Effector memory CD8-positive, alpha-beta T cell (primary cell): ENCODE results near the gene COL5A2.

Source experiments
- ATAC-seq: fragments of 150-1000 bp; cut with Tn5 transposase; replicated peaks from 2 replicates; pipeline ENCODE4 v1.10.0; 2021; ENCODE audit warnings: mild to moderate bottlenecking, moderate library complexity
- DNase-seq, 3 experiments: peaks; one replicate each; pipeline ENCODE4 v3.0.0; 2021
- H3K27ac Mint-ChIP-seq, 2 donors: one replicate each; pipeline ENCODE4 v1.8.0; 2022; ENCODE audit warnings: mild to moderate bottlenecking in 2 of 2, mixed read lengths in 2 of 2, moderate library complexity in 2 of 2
- H3K27me3 Mint-ChIP-seq, 2 donors: one replicate each; pipeline ENCODE4 v1.8.0; 2022; ENCODE audit warnings: mixed read lengths in 2 of 2
- H3K36me3 Mint-ChIP-seq: one replicate; pipeline ENCODE4 v1.8.0; 2022; ENCODE audit warnings: mild to moderate bottlenecking, moderate library complexity, mixed read lengths; ENCODE audit not compliant: insufficient read depth
- H3K4me1 Mint-ChIP-seq, 2 donors: one replicate each; pipeline ENCODE4 v1.8.0; 2022; ENCODE audit warnings: low read depth in 2 of 2, mixed read lengths in 2 of 2
- H3K4me3 Mint-ChIP-seq, 2 donors: one replicate each; pipeline ENCODE4 v1.8.0; 2022; ENCODE audit warnings: mild to moderate bottlenecking in 2 of 2, mixed read lengths in 2 of 2, moderate library complexity in 2 of 2
- H3K9me3 Mint-ChIP-seq, 2 donors: one replicate each; pipeline ENCODE4 v1.8.0; 2022; ENCODE audit warnings: mixed read lengths in 2 of 2

Gene COL5A2

DNA sequence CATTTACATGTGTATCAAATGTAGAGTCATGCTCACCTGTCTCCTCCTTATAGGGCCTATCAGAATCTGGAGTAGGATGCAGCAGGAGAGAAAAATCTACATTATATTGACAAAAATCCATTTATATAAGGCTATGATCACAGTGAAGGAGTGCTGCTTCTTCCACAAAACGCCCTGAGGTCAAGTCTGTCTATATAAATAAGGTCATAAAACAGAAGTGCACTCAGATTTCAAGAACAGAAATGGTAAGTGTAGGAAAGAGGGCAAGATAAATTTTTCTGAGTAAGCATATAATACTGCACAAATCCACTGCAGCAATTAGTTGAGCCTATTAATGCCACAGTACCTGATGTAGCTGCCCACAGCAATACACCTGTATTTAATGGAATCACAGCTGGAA lies 51.8 kb downstream of the COL5A2 start:
- H3K4me3 Mint-ChIP-seq: no peak overlapping the region

DNA sequence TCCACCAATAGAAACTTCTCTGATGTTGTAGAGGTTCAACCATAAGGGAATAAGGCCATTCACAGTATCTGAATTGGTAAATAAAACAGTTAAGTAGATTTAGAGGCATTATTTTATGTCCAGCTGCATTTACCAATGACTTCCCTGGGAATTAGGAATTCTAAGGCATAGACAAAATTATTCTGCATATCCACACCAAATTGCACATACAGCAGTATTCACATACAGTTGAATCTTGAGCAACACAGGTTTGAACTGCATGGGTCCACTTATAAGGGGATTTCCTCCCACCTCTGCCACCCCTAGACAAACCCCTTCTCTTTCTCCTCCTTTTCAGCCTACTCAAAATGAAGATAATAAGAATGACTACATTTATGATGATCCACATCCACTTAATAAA lies 54.4 kb downstream of the COL5A2 start:
- no peak overlapping the region for H3K4me3 Mint-ChIP-seq
- H3K4me1 Mint-ChIP-seq: no peaks in the 10 kb centered on the region
- DNase-seq: no peak
- no peaks in the 10 kb centered on the region for H3K27me3 Mint-ChIP-seq
- no peaks in the 10 kb centered on the region for H3K36me3 Mint-ChIP-seq
- H3K9me3 Mint-ChIP-seq: no peaks in the 10 kb centered on the region
- no peak overlapping the region for H3K27ac Mint-ChIP-seq
- no peak for ATAC-seq

More for the DNA sequence above, 51.8 kb downstream of the COL5A2 start:
- Mint-ChIP-seq H3K9me3 (no peaks in the 10 kb centered on the region), H3K4me1 (no peaks in the 10 kb centered on the region), H3K36me3 (no peaks in the 10 kb centered on the region), H3K27me3 (no peaks in the 10 kb centered on the region), H3K27ac (no peak overlapping the region)
- ATAC-seq (no peak), DNase-seq (no peak)

DNA sequence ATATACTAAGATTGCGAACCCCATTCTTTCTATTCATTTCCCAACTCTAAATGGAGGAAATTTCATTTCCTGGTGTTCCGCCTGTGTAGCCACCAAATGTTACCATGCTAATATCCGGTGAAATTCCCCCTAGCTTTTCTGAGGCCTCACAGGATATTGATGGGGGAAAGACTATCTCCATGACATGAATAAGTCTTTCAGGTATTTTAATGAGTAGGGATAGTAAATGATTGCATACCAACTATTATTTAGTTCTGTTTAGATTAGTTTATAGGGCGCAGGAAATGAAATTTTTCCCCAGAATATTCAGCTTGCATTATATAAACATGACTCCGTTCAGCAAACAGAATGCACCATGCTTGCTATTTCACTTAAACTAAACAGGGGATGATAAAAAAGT lies 55.4 kb downstream of the COL5A2 start:
- Mint-ChIP-seq H3K4me3 (no peak overlapping the region), H3K4me1 (no peaks in the 10 kb centered on the region), H3K9me3 (no peaks in the 10 kb centered on the region), H3K27me3 (no peaks in the 10 kb centered on the region), H3K27ac (no peak overlapping the region), H3K36me3 (no peaks in the 10 kb centered on the region)
- DNase-seq: no peak
- ATAC-seq: no peak

DNA sequence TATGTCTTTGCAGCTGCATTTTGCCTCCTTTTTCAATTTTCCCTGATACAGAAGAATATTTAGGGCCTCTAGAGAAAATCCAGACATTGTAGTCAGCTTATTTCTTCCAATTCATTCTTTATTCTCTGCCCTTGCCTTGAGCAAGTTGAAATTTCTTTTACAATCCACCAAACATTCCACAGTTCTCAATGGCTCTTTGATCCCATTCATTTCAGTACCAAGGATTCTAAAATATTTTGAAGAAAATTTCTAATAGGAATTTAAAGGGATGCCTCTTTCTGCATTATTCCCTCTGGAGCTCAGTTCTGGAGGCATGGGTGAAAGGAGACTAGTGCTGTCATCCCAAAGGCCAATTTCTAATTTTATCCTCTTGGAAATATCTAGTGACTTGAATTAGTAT lies 61.2 kb downstream of the COL5A2 start:
- ATAC-seq: no peak
- DNase-seq: no peak
- Mint-ChIP-seq H3K27ac (no peak overlapping the region), H3K4me1 (no peaks in the 10 kb centered on the region), H3K9me3 (no peaks in the 10 kb centered on the region), H3K27me3 (no peaks in the 10 kb centered on the region), H3K4me3 (no peak overlapping the region), H3K36me3 (no peaks in the 10 kb centered on the region)

DNA sequence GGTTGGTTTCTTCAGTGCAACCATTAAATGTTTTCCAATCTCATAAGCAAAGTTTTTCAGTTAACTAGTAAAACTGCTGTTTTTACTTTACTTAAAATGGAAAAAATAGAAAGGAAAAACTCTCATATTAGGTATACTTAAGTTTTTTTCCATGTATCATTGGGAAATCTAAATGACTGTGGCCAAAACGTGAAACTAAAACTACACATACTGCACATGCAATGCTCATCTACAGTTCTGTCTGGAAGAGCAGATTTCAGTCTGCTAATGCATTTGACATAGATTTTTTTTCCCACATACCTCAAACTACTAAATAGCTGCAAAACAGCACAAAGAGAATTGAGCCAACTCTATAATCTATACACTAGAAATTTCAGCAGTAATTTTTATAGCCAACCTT lies 62.6 kb downstream of the COL5A2 start:
- Mint-ChIP-seq H3K27me3 (no peaks in the 10 kb centered on the region), H3K27ac (no peak overlapping the region), H3K4me1 (no peaks in the 10 kb centered on the region), H3K9me3 (no peaks in the 10 kb centered on the region), H3K4me3 (no peak overlapping the region), H3K36me3 (no peaks in the 10 kb centered on the region)
- ATAC-seq (no peak), DNase-seq (no peak)

DNA sequence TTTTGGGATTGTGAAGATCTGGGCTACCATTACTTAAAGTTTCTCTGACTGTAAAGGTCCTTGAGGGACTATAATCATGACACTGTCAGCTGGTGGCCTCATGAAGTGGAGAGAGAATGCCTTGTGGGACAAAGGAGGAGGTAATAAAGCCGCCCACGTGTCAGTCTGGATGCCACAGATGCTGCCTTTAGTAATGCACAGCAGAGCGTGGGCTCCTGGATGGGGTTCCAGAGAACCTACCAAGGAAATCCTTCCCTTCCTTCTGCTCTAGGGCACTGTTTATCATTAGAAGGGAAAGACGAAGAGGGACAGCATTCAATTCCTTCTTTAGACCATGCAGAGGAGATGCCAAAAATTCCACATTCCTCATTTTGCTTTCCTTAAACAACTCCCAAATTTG lies 63.5 kb downstream of the COL5A2 start:
- Mint-ChIP-seq H3K27ac (no peak overlapping the region), H3K4me1 (no peaks in the 10 kb centered on the region), H3K9me3 (no peaks in the 10 kb centered on the region), H3K27me3 (no peaks in the 10 kb centered on the region), H3K36me3 (no peaks in the 10 kb centered on the region), H3K4me3 (no peak overlapping the region)
- DNase-seq (no peak), ATAC-seq (no peak)

DNA sequence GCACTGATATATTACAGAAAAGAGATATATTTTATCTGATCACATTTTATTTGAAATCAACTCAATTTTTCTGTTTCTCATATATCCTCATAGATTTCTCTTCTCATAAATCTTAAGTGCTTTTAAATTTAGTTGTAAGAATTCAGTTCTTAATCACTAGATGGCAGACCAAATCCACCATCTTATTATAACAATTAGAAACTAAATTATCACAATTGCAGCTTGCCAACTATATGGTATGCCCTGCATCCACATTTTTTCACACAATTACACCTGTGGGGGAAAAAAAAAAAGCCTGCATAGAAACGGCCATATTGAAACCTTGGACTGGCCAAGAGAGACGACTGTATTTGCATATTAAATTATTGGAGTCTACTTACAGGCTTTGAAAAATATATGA lies 64.4 kb downstream of the COL5A2 start:
- no peak for DNase-seq
- no peaks in the 10 kb centered on the region for H3K36me3 Mint-ChIP-seq

DNA sequence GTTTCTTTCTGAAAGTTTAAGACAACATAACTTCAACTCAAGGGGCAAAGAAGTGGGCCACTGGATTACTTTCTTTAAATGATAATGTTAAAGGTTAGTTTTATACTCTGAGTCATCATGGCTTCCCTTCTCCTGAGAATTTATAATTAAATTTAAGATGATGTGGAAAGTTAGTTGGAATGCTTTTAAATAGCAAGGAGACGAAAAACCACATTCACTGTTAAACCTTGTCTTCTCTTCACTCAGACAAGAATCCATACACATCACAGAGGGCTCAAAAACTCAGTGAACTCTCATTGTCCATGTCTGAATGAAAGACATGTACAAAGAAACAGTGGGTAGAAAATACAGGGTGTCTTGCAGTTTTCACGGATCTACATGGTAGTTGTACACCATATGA lies 65.6 kb downstream of the COL5A2 start:
- ATAC-seq (no peak), DNase-seq (no peak)
- Mint-ChIP-seq H3K4me3 (no peak overlapping the region), H3K27me3 (no peaks in the 10 kb centered on the region), H3K27ac (no peak overlapping the region), H3K9me3 (no peaks in the 10 kb centered on the region), H3K4me1 (no peaks in the 10 kb centered on the region), H3K36me3 (no peaks in the 10 kb centered on the region)

More for the DNA sequence above, 64.4 kb downstream of the COL5A2 start:
- H3K27ac Mint-ChIP-seq: no peak overlapping the region
- no peak overlapping the region for H3K4me3 Mint-ChIP-seq
- H3K27me3 Mint-ChIP-seq: no peaks in the 10 kb centered on the region
- H3K9me3 Mint-ChIP-seq: no peaks in the 10 kb centered on the region
- ATAC-seq: no peak
- H3K4me1 Mint-ChIP-seq: no peaks in the 10 kb centered on the region

DNA sequence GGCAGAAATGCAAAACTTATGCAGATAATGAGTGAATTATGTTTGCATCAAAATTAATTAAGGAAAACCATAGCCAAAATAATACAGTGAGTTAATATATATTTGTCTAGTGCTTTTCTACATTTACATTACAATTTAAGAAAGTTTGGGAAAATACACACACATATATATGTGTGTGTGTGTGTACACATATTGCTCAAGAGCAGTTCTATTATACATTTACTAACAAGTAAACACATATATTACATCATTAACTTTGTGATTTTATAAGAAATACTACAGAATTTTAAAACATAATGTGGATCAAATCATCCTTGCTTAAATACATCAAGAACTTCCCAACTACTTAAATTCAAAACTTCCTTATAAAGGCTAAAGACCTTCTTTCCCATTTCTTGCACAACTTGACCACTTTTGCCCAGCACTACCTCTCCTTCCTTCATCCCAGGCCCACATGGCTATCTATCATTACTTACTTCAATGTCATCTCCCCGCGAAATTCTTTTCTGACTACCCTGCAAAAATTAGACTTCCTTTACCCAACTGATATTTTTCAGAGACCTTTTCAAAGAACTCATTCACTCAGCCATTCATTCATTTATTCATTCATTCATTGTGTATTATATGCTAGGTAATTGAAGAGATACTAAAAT lies 68.4 kb downstream of the COL5A2 start:
- DNase-seq: no peak
- ATAC-seq: no peak
- Mint-ChIP-seq H3K4me3 (no peak overlapping the region), H3K4me1 (no peaks in the 10 kb centered on the region), H3K9me3 (no peaks in the 10 kb centered on the region), H3K27ac (no peak overlapping the region), H3K27me3 (no peaks in the 10 kb centered on the region), H3K36me3 (no peaks in the 10 kb centered on the region)

DNA sequence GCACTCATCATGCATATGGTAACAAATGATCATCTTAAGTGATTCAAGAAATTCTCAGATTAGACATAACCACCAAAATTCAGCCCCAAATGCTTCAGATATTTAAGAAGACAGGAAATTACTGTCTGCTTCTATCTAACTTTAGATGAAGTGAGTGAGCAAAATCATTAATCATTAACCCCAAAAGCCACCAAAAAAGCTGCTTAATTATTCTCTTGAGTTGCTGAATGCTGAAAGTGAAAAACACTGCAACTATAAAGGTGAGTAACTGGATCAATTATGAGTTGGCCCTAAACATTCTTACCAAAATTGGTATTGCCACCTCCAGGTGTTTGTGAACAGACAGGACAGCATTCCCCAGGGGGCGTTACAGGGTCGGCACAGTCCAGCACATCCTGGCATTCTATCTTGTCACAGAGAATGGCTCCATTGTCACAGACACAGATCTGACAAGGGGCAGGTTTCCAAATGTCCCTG lies 69.6 kb downstream of the COL5A2 start:
- Mint-ChIP-seq H3K27ac (no peak overlapping the region), H3K9me3 (no peaks in the 10 kb centered on the region), H3K4me3 (no peak overlapping the region), H3K36me3 (no peaks in the 10 kb centered on the region), H3K27me3 (no peaks in the 10 kb centered on the region), H3K4me1 (peaks cover 0 to 1% of the 10 kb centered on the region in 2 donors)
- no peak for ATAC-seq
- DNase-seq: no peak

DNA sequence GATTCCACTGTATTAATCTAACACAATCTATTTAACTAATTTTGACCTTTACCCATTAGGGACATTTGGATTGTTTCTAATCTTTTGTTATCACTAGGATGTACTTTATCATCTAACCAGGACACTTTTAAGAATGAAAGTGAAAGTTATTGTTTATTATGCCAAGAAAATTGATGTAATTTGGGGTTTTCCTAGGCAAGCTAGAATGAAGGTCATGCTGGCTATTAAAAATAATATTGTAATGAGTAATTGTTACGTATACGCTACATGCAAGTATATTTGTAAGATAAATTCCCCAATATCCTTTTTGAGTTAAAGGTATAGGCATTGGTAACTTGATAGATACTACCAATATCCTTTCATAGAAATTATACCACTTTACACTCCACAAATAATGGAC lies 74.6 kb downstream of the COL5A2 start:
- peak overlapping the region in 1 of 2 donors; percentile 36 for H3K4me3 Mint-ChIP-seq
- H3K4me1 Mint-ChIP-seq: peaks cover 1 to 4% of the 10 kb centered on the region in 2 donors
- H3K27ac Mint-ChIP-seq: no peak overlapping the region
- H3K27me3 Mint-ChIP-seq: no peaks in the 10 kb centered on the region
- no peaks in the 10 kb centered on the region for H3K36me3 Mint-ChIP-seq
- ATAC-seq (peak; percentile 21), DNase-seq (no peak)
- no peaks in the 10 kb centered on the region for H3K9me3 Mint-ChIP-seq

DNA sequence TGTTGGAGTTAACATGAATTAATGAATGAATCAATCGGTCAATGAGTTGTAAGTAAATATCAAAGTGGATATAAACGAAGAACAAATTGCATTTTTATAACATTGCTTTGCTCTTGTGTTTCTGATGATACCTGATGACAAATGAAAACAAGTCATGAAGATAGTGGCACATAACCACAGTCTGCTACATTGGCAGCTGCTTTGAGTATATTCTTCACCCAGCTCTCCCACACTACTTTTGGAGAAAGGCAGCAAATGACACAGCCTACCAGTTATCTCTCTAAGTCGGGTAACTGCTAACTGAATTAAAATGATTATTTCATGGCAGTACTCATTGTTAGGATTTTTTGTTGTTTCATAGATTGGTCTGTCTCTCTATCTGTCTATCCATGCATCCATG lies 76.8 kb downstream of the COL5A2 start:
- Mint-ChIP-seq H3K4me3 (no peak overlapping the region), H3K36me3 (no peaks in the 10 kb centered on the region), H3K27me3 (no peaks in the 10 kb centered on the region), H3K4me1 (peaks cover 1 to 4% of the 10 kb centered on the region in 2 donors), H3K27ac (no peak overlapping the region), H3K9me3 (no peaks in the 10 kb centered on the region)
- ATAC-seq: no peak
- no peak for DNase-seq

DNA sequence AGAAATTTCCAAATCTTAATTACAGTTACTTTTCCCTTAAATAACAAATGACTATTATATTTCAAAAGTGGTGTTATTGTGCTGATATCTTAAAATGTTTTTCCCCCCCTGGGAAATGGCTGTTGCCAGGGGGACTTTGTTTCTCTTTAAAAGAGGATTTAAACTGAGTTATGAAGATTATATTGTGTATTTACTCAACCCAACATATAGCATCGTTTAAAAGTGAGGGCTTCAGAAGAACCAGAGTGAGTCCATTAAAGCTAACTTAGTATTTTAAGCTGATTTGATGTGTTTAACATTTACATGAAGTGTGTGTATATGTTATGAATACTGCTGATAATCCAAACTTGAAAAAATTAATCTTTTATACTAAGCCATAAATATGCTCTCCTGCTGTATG lies 81.6 kb downstream of the COL5A2 start:
- H3K27me3 Mint-ChIP-seq: no peaks in the 10 kb centered on the region
- no peak overlapping the region for H3K27ac Mint-ChIP-seq
- DNase-seq (no peak), ATAC-seq (no peak)
- H3K4me3 Mint-ChIP-seq: no peak overlapping the region
- H3K4me1 Mint-ChIP-seq: no peaks in the 10 kb centered on the region
- H3K9me3 Mint-ChIP-seq: no peaks in the 10 kb centered on the region
- H3K36me3 Mint-ChIP-seq: no peaks in the 10 kb centered on the region

DNA sequence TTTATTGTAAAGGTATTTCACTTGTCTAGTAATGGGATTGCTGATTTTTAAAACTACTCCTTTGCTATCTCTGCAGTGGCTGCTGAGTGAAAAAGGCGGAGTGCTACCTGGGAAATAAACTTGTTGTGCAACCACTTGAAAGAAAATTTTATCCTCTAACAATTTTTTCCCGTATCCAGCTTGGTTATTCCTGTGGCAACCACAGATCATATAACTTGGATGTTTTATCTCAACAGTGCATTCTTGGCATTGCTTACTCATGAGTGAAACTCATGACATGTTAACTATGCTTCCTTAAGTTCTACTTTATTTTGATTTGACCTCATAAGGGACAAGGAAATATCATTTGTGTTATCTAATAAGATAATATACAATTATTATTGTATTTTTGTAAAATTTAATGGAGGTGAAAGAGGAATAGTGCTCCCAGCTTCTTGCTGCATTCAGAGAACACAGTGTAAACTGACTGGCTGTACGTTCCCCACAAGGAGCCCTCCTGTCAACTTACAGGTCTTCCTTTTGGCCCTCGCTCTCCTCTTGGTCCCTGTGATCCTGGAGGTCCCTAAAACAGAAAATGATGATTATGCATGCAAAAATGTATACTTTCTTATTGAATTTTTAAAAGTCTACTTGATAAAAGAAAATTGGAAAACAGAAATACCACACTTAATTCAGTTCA lies 82.7 kb downstream of the COL5A2 start:
- no peaks in the 10 kb centered on the region for H3K4me1 Mint-ChIP-seq
- ATAC-seq: no peak
- H3K4me3 Mint-ChIP-seq: no peak overlapping the region
- no peak for DNase-seq
- no peaks in the 10 kb centered on the region for H3K9me3 Mint-ChIP-seq
- no peaks in the 10 kb centered on the region for H3K27me3 Mint-ChIP-seq
- H3K36me3 Mint-ChIP-seq: no peaks in the 10 kb centered on the region
- H3K27ac Mint-ChIP-seq: no peak overlapping the region
